TTC549 (cell line): Measurements from ENCODE around the gene KIRREL3.
"Not testable (repeated sequence)": the region's sequence is repeated elsewhere in the genome, so short reads cannot be mapped to it uniquely, and the experiment has no call there.

Source experiments
- FAIRE-seq: peaks from 2 replicates; lab custom pipeline; 2012; peaks lifted over from hg19 to GRCh38; lab: Jason Lieb, UNC

Gene KIRREL3

GRCh38 chr11:126952533-126952932 is 48.0 kb downstream of the KIRREL3 start:
- not testable (repeated sequence) for FAIRE-seq

GRCh38 chr11:126951465-126951864 is 49.1 kb downstream of the KIRREL3 start:
- FAIRE-seq: no peak

- FAIRE-seq: no peak
These were observed 51.3 kb downstream of the KIRREL3 start for GRCh38 chr11:126949066-126949891.

GRCh38 chr11:126948563-126948962 is 52.0 kb downstream of the KIRREL3 start:
- no peak for FAIRE-seq

GRCh38 chr11:126945319-126945718 is 55.3 kb downstream of the KIRREL3 start:
- FAIRE-seq: no peak

- no peak for FAIRE-seq
These were observed 57.3 kb downstream of the KIRREL3 start for GRCh38 chr11:126943316-126943715.

- no peak for FAIRE-seq
These were observed 58.4 kb downstream of the KIRREL3 start for GRCh38 chr11:126942146-126942545.

GRCh38 chr11:126939552-126939951 is 61.0 kb downstream of the KIRREL3 start:
- FAIRE-seq: no peak

GRCh38 chr11:126938718-126939117 is 61.9 kb downstream of the KIRREL3 start:
- no peak for FAIRE-seq

- no peak for FAIRE-seq
These were observed 70.3 kb downstream of the KIRREL3 start for GRCh38 chr11:126930091-126930841.

GRCh38 chr11:126929179-126930061 is 71.2 kb downstream of the KIRREL3 start:
- FAIRE-seq: no peak

GRCh38 chr11:126927623-126928022 is 72.9 kb downstream of the KIRREL3 start:
- no peak for FAIRE-seq

GRCh38 chr11:126926376-126926791 is 74.2 kb downstream of the KIRREL3 start:
- no peak for FAIRE-seq

- no peak for FAIRE-seq
These were observed 75.1 kb downstream of the KIRREL3 start for GRCh38 chr11:126925321-126926093.

GRCh38 chr11:126924376-126925040 is 76.1 kb downstream of the KIRREL3 start:
- no peak for FAIRE-seq

- no peak for FAIRE-seq
These were observed 79.7 kb downstream of the KIRREL3 start for GRCh38 chr11:126920833-126921232.

GRCh38 chr11:126919147-126919823 is 81.3 kb downstream of the KIRREL3 start:
- no peak for FAIRE-seq

GRCh38 chr11:126918556-126918955 is 82.0 kb downstream of the KIRREL3 start:
- no peak for FAIRE-seq

- no peak for FAIRE-seq
These were observed 82.9 kb downstream of the KIRREL3 start for GRCh38 chr11:126917531-126918204.

GRCh38 chr11:126915430-126915829 is 85.1 kb downstream of the KIRREL3 start:
- FAIRE-seq: no peak
